ENCODE data around the gene SLC20A1. TPM values are rescaled to one million over a fixed set of nuclear protein-coding genes. Genes with fewer than 3 reads are reported as not detected.
A peak's percentile ranks its signal among the peaks of the same experiment; 100 is the strongest.

The SLC20A1 gene
- total RNA-seq, 2 experiments from 2014 or later = 165 to 167 TPM

DNA sequence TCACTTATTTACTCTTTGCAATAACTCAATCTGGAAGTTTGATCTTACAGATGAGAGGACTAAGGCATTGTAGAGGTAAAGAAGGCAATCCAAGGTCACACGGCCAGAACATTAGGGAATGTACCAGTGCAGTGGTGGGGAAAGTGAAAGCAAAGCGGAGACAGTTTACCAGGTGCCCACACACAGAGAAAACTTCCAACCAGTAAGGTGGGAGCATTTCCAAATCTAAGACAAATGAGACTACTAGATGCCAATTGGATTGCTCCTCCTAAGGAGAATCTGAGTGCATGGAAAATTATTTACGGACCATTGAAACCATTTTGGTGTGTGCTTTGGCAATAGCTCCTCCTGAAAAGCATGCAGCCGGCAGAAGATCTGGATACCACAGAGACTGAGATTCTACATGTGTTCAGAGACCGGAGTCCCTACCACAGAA, 34.9 kb downstream of the SLC20A1 start:
- Mint-ChIP-seq H3K4me1 (peaks cover 22% of the 10 kb centered on the region), H3K36me3 (ENCODE audit: low read depth) (no peaks in the 10 kb centered on the region), H3K27me3 (no peaks in the 10 kb centered on the region), H3K9me3 (no peaks in the 10 kb centered on the region), H3K27ac (no peak overlapping the region), H3K4me3 (no peak overlapping the region)
- CTCF ChIA-PET = interaction anchor here (1.0 to 1.5 kb wide), 2 partner anchors 9 to 25 kb away, joined by 3 read pairs; no protein-coding TSS in a partner anchor
- POLR2A ChIA-PET = no interaction called here
- DNase-seq = no peak

GRCh38 chr2:112682101-112682500, 36.4 kb downstream of the SLC20A1 start:
- Mint-ChIP-seq H3K4me1 (peaks cover 28% of the 10 kb centered on the region), H3K9me3 (no peaks in the 10 kb centered on the region), H3K27ac (no peak overlapping the region), H3K4me3 (no peak overlapping the region), H3K36me3 (ENCODE audit: low read depth) (no peaks in the 10 kb centered on the region), H3K27me3 (no peaks in the 10 kb centered on the region)
- ChIA-PET POLR2A (no interaction called here), CTCF (interaction anchor here (0.6 to 1.6 kb wide), 6 partner anchors 8 to 416 kb away, joined by 3 to 4 read pairs (median 3); no protein-coding TSS in a partner anchor)
- DNase-seq = no peak

DNA sequence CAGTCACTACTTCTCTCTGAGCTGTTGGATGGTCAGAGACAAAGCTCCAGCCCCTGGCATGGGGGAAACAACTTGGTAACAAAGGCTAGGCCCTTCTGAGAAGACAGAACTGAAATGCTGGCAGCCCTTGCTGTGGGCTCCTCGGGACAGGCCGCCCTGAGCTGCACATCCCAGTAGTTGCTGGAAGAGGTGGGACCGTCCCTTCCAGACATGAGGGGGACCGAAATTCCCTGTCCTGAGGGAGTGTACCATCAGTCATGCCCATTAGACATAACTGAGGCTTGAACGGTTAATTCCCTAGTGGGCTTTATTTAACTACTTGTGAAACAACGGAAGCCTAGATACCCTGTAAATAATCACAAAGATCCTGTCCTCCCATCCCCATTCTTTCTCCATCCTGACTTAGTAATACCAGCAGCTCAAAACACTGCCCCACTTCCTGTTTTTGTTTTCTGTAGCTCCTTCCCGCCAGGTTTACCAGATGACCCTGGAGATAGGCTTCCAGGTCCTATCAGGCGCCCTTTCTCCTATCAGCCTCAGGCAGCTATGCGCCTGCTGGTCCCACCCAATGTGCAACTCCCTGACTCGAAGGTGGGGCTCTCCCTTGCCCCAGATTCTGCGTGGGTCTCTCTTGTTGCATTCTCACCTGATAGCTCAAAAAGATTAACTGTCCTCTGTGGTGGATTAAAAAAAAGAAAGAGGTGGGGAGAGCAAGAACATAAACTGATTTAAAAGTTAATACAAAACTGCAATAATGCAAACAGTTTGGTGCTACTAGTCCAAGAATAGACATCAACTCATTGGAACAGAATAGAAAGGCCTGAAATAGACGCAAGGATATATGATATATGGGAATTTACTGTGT, 38.0 kb downstream of the SLC20A1 start:
- ChIA-PET POLR2A (no interaction called here), CTCF (interaction anchor here (0.9 to 3.6 kb wide), 6 partner anchors 9 to 58 kb away, joined by 3 to 10 read pairs (median 6); no protein-coding TSS in a partner anchor)
- no peak for DNase-seq
- Mint-ChIP-seq H3K9me3 (no peaks in the 10 kb centered on the region), H3K27ac (no peak overlapping the region), H3K4me3 (no peak overlapping the region), H3K4me1 (peaks cover 28% of the 10 kb centered on the region), H3K27me3 (no peaks in the 10 kb centered on the region), H3K36me3 (ENCODE audit: low read depth) (no peaks in the 10 kb centered on the region)

- Mint-ChIP-seq H3K27me3 (no peaks in the 10 kb centered on the region), H3K27ac (no peak overlapping the region), H3K9me3 (no peaks in the 10 kb centered on the region), H3K4me3 (no peak overlapping the region), H3K4me1 (peaks cover 28% of the 10 kb centered on the region), H3K36me3 (ENCODE audit: low read depth) (no peaks in the 10 kb centered on the region)
- ChIA-PET POLR2A (no interaction called here), CTCF (interaction anchor here (1.2 to 3.6 kb wide), 8 partner anchors 8 to 60 kb away, joined by 3 to 10 read pairs (median 4); no protein-coding TSS in a partner anchor)
- DNase-seq = no peak
Observed at GRCh38 chr2:112684415-112684775, 38.7 kb downstream of the SLC20A1 start.

- no peak overlapping the region for H3K4me3 Mint-ChIP-seq
- no peaks in the 10 kb centered on the region for H3K36me3 Mint-ChIP-seq (ENCODE audit: low read depth)
- H3K27ac Mint-ChIP-seq = no peak overlapping the region
- ChIA-PET CTCF (interaction anchor here (0.5 to 3.6 kb wide), 14 partner anchors 9 to 100 kb away, joined by 3 to 10 read pairs (median 4); no protein-coding TSS in a partner anchor), POLR2A (no interaction called here)
- H3K9me3 Mint-ChIP-seq = no peaks in the 10 kb centered on the region
- H3K4me1 Mint-ChIP-seq = peaks cover 29% of the 10 kb centered on the region
- no peak for DNase-seq
- no peaks in the 10 kb centered on the region for H3K27me3 Mint-ChIP-seq
Observed at GRCh38 chr2:112685271-112685884, 39.6 kb downstream of the SLC20A1 start.

DNA sequence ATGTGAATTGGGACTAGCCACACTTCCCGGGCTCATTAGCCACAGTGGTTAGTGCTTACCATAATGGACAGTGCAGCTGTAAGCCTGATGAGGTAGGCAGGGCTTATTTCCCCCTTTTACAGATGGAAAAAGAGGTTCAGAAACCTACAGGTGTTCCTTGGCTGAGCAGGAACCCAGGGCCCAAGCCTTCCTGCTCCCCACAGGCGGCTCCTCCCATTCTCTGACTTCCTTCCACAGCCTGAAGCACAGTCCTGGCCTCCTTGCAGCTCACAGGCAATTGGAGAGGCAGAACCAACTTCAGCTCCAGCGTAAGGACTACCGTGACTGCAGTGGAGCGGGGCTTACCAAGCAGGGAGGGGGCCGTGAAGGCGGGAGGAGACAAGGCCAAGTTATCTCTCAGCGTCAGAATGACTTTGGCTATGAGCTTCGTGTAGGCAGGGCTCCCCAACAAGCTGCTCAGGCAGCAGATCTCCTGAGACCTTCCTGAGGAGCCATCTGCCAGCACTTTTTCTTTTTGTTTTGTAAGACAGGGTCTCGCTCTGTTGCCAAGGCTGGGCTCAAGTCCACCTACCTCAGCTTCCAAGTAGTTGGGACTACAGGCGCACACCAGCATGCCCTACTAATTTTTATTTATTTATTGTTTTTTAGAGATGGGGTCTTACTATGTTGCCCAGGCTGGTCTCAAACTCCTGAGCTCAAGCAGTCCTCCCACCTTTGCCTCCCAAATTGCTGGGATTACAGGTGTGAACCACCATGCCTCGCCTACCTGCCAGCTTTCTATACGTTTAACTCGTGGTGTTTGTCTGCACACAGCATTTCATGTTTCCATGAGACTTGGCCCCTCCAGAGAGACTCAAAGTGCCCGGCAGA, 40.8 kb downstream of the SLC20A1 start:
- H3K4me3 Mint-ChIP-seq = no peak overlapping the region
- no peaks in the 10 kb centered on the region for H3K27me3 Mint-ChIP-seq
- no peaks in the 10 kb centered on the region for H3K36me3 Mint-ChIP-seq (ENCODE audit: low read depth)
- ChIA-PET POLR2A (no interaction called here), CTCF (interaction anchor here (0.9 to 3.6 kb wide), 7 partner anchors 10 to 61 kb away, joined by 3 to 10 read pairs (median 4); no protein-coding TSS in a partner anchor)
- H3K4me1 Mint-ChIP-seq = peaks cover 37% of the 10 kb centered on the region
- H3K9me3 Mint-ChIP-seq = no peaks in the 10 kb centered on the region
- H3K27ac Mint-ChIP-seq = peak overlapping the region; percentile 13
- no peak for DNase-seq

DNA sequence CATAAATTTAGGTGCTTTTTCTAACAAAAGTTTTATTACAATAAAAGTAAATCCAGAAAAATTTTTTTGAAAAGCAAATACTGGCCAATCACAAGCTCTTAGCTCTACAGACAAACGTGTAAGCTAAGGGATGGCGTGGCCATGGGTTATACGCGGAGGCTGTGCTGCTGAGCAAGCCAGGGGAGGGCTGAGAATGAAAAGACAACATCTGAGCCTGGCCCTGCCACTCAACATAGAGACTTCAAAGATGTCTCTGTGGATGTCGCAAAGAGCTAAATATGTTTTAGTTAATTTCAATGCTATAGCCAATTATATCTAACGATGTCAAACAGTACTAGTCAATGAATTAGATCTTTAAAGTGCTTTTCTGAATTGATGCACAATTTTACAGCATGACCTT, 41.8 kb downstream of the SLC20A1 start:
- no peaks in the 10 kb centered on the region for H3K36me3 Mint-ChIP-seq (ENCODE audit: low read depth)
- ChIA-PET CTCF (interaction anchor here (1.0 to 2.2 kb wide), 4 partner anchors 17 to 61 kb away, joined by 3 to 7 read pairs (median 4); no protein-coding TSS in a partner anchor), POLR2A (no interaction called here)
- no peaks in the 10 kb centered on the region for H3K9me3 Mint-ChIP-seq
- no peak overlapping the region for H3K27ac Mint-ChIP-seq
- no peaks in the 10 kb centered on the region for H3K27me3 Mint-ChIP-seq
- DNase-seq = no peak
- no peak overlapping the region for H3K4me3 Mint-ChIP-seq
- peaks cover 46% of the 10 kb centered on the region for H3K4me1 Mint-ChIP-seq

GRCh38 chr2:112688086-112688880, 42.5 kb downstream of the SLC20A1 start:
- POLR2A ChIA-PET = no interaction called here
- Mint-ChIP-seq H3K36me3 (ENCODE audit: low read depth) (no peaks in the 10 kb centered on the region), H3K4me3 (no peak overlapping the region), H3K9me3 (no peaks in the 10 kb centered on the region), H3K27ac (no peak overlapping the region), H3K27me3 (no peaks in the 10 kb centered on the region), H3K4me1 (peaks cover 54% of the 10 kb centered on the region)
- no peak for DNase-seq
- CTCF ChIA-PET = interaction anchor here (0.7 to 1.7 kb wide), 4 partner anchors 9 to 1182 kb away, joined by 3 to 7 read pairs (median 4); no protein-coding TSS in a partner anchor

- POLR2A ChIA-PET = no interaction called here
- no peaks in the 10 kb centered on the region for H3K9me3 Mint-ChIP-seq
- peaks cover 40% of the 10 kb centered on the region for H3K4me1 Mint-ChIP-seq
- H3K27ac Mint-ChIP-seq = peak overlapping the region; percentile 82
- CTCF ChIA-PET = interaction anchor here (0.7 to 3.4 kb wide), 18 partner anchors 8 to 108 kb away, joined by 3 to 27 read pairs (median 6); no protein-coding TSS in a partner anchor
- no peak overlapping the region for H3K4me3 Mint-ChIP-seq
- no peaks in the 10 kb centered on the region for H3K36me3 Mint-ChIP-seq (ENCODE audit: low read depth)
- H3K27me3 Mint-ChIP-seq = no peaks in the 10 kb centered on the region
- peak; percentile 78 for DNase-seq
Observed at GRCh38 chr2:112690853-112691401, 45.2 kb downstream of the SLC20A1 start.

DNA sequence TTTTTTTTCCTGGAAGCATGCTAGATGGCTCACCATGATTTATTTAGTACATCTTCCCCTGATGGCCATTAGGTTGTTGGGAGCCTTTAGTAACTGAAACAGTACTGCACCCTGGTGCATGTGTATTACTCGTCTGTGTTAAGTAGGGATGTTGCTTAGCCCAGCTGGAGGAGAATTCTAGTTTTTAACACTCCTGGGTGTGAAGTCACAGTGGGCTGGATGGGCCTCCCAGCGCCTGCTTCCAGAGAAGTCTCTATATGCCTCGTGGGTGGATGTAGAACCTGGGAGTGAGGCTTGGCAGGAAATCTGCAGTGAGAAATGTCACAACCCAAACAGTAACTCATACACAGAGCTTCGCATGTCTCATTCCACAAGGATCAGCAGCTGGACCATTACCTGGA, 46.1 kb downstream of the SLC20A1 start:
- Mint-ChIP-seq H3K27me3 (no peaks in the 10 kb centered on the region), H3K9me3 (no peaks in the 10 kb centered on the region), H3K27ac (peak overlapping the region; percentile 88), H3K36me3 (ENCODE audit: low read depth) (no peaks in the 10 kb centered on the region), H3K4me1 (peaks cover 34% of the 10 kb centered on the region), H3K4me3 (no peak overlapping the region)
- ChIA-PET POLR2A (interaction anchor here (0.7 to 1.0 kb wide), 2 partner anchors 14 to 44 kb away, joined by 3 to 4 read pairs; no protein-coding TSS in a partner anchor), CTCF (interaction anchor here (0.8 to 3.4 kb wide), 19 partner anchors 8 to 68 kb away, joined by 3 to 27 read pairs (median 6); no protein-coding TSS in a partner anchor)
- no peak for DNase-seq

GRCh38 chr2:112692495-112692911, 46.8 kb downstream of the SLC20A1 start:
- POLR2A ChIA-PET = interaction anchor here (0.7 to 1.0 kb wide), 2 partner anchors 14 to 45 kb away, joined by 3 to 4 read pairs; no protein-coding TSS in a partner anchor
- Mint-ChIP-seq H3K4me1 (peaks cover 34% of the 10 kb centered on the region), H3K36me3 (ENCODE audit: low read depth) (no peaks in the 10 kb centered on the region), H3K27me3 (no peaks in the 10 kb centered on the region), H3K27ac (peak overlapping the region; percentile 88), H3K9me3 (no peaks in the 10 kb centered on the region), H3K4me3 (peak overlapping the region; percentile 2)
- CTCF ChIA-PET = interaction anchor here (0.9 to 3.4 kb wide), 14 partner anchors 9 to 92 kb away, joined by 3 to 27 read pairs (median 6); no protein-coding TSS in a partner anchor
- DNase-seq = peak; percentile 76

All from activated CD4-positive, alpha-beta T cell treated with anti-CD3 and anti-CD28 coated beads, Interleukin-2, amount 10 ng/mL, durations not matched to agents 7 days and 5 days (primary cell).